ENCODE measurements around the gene KCNC1.

Gene KCNC1

DNA sequence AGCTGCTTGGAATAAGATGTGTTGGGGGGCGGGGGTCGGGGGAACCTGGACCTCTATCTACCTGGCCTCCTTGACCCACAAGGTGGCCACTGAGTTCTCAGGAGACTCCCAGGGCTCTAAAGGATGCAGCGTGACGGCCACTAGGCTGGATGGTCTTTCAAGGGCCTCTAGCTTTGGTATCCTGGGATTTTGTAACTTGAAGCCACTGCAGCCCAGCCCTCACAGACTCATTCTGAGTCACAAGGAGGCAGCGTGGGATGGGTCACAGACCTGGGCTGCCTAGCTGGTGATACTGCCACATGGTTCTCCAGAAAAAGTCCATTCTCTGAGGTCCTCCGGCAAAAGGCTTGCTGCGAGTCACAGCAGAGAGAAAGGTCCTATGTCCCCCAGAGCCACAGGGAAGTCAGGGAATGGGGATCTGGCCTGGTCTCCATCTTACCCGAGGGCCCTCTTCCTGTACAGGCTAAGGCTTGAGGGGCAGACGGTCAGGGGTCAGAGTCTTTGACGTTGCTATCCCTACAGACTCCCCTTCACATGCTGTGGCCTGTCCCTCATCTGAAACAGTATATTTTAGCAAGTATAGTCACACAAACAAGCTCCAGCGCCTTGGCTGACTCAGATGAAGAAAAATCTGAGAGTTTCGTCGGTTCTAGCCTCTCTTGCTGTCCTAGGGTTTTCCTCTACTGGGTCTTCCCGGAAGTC, 52.4 kb downstream of the KCNC1 start:
- Histone ChIP-seq H2AFZ (ENCODE audit: low read depth, low read length) (no peak overlapping the region), H3K9me3 (ENCODE audit: insufficient read depth, low read length) (no peaks in the 10 kb centered on the region), H3K4me1 (ENCODE audit: low read length) (no peaks in the 10 kb centered on the region), H3K4me2 (ENCODE audit: low read length) (no peak overlapping the region), H3K27me3 (ENCODE audit: low read depth, low read length) (no peaks in the 10 kb centered on the region), H3K27ac (ENCODE audit: low read length) (no peak overlapping the region), H3K36me3 (replicated peaks; ENCODE audit: low read depth, low read length) (no peaks in the 10 kb centered on the region), H3K4me3 (ENCODE audit: low read length) (no peak overlapping the region), H3K9ac (ENCODE audit: low read length) (no peak overlapping the region), H3K79me2 (ENCODE audit: low read length) (no peaks in the 10 kb centered on the region), H4K20me1 (ENCODE audit: insufficient read depth, low read length) (no peaks in the 10 kb centered on the region)
- no peak for TF ChIP-seq EZH2phosphoT487 (IDR thresholded peaks at IDR 0.05; ENCODE audit: low read depth)
- TF ChIP-seq, protein P1, sequence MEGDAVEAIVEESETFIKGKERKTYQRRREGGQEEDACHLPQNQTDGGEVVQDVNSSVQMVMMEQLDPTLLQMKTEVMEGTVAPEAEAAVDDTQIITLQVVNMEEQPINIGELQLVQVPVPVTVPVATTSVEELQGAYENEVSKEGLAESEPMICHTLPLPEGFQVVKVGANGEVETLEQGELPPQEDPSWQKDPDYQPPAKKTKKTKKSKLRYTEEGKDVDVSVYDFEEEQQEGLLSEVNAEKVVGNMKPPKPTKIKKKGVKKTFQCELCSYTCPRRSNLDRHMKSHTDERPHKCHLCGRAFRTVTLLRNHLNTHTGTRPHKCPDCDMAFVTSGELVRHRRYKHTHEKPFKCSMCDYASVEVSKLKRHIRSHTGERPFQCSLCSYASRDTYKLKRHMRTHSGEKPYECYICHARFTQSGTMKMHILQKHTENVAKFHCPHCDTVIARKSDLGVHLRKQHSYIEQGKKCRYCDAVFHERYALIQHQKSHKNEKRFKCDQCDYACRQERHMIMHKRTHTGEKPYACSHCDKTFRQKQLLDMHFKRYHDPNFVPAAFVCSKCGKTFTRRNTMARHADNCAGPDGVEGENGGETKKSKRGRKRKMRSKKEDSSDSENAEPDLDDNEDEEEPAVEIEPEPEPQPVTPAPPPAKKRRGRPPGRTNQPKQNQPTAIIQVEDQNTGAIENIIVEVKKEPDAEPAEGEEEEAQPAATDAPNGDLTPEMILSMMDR (IDR thresholded peaks at IDR 0.05; ENCODE audit: low read depth, low read length): no peak

DNA sequence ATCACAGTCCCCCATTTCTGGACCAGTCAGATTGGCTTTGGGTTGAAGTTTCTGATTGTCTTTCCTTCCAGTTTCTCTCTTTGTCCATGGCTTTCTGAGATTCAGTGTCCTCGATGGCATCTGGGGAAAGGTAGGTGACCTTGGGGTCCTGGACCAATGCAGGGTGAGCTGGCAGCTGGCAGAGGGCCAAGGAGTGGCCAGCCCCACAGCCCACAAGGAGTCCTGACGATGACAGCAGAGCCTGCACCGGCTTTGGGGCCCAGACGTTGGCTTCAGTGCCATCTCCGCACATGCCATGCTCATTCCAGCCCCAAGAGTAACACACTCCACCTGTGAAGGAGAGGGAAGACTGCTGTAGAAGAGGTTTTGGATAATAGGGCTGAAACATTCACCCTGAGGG, 53.5 kb downstream of the KCNC1 start:
- TF ChIP-seq EZH2phosphoT487 (IDR thresholded peaks at IDR 0.05; ENCODE audit: low read depth): no peak
- TF ChIP-seq, protein P1 (IDR thresholded peaks at IDR 0.05; ENCODE audit: low read depth, low read length): no peak
- H4K20me1 ChIP-seq (ENCODE audit: insufficient read depth, low read length): no peaks in the 10 kb centered on the region
- no peaks in the 10 kb centered on the region for H3K36me3 ChIP-seq (replicated peaks; ENCODE audit: low read depth, low read length)
- H3K4me3 ChIP-seq (ENCODE audit: low read length): no peak overlapping the region
- H3K79me2 ChIP-seq (ENCODE audit: low read length): no peaks in the 10 kb centered on the region
- no peaks in the 10 kb centered on the region for H3K27me3 ChIP-seq (ENCODE audit: low read depth, low read length)
- no peak overlapping the region for H2AFZ ChIP-seq (ENCODE audit: low read depth, low read length)
- H3K4me1 ChIP-seq (ENCODE audit: low read length): no peaks in the 10 kb centered on the region
- no peak overlapping the region for H3K4me2 ChIP-seq (ENCODE audit: low read length)
- no peak overlapping the region for H3K27ac ChIP-seq (ENCODE audit: low read length)
- H3K9me3 ChIP-seq (ENCODE audit: insufficient read depth, low read length): no peaks in the 10 kb centered on the region
- no peak overlapping the region for H3K9ac ChIP-seq (ENCODE audit: low read length)

DNA sequence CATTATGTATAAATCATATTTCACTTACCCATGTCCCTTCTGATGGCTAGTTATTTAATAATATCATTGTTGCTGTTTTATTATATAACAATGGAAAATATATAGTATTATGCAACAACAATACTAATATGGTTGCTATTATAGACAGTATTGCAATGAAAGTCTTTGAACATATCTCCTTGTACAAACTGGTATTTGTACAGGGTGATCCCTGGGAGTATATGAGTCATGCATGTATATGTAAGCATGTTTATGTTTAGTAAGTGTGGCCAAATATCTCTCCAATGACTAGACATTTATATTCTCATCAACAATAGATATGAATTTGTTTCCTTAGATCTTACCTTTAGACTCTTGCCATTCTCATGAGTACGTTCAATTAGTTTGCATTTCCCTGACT, 55.9 kb downstream of the KCNC1 start:
- Histone ChIP-seq H3K36me3 (replicated peaks; ENCODE audit: low read depth, low read length) (no peaks in the 10 kb centered on the region), H3K9ac (ENCODE audit: low read length) (no peak overlapping the region), H3K4me3 (ENCODE audit: low read length) (no peak overlapping the region), H3K4me1 (ENCODE audit: low read length) (no peaks in the 10 kb centered on the region), H3K27me3 (ENCODE audit: low read depth, low read length) (no peaks in the 10 kb centered on the region), H4K20me1 (ENCODE audit: insufficient read depth, low read length) (no peaks in the 10 kb centered on the region), H3K9me3 (ENCODE audit: insufficient read depth, low read length) (no peaks in the 10 kb centered on the region), H3K4me2 (ENCODE audit: low read length) (no peak overlapping the region), H2AFZ (ENCODE audit: low read depth, low read length) (no peak overlapping the region), H3K27ac (ENCODE audit: low read length) (no peak overlapping the region), H3K79me2 (ENCODE audit: low read length) (no peaks in the 10 kb centered on the region)
- no peak for TF ChIP-seq EZH2phosphoT487 (IDR thresholded peaks at IDR 0.05; ENCODE audit: low read depth)
- TF ChIP-seq, protein P1 (IDR thresholded peaks at IDR 0.05; ENCODE audit: low read depth, low read length): no peak

DNA sequence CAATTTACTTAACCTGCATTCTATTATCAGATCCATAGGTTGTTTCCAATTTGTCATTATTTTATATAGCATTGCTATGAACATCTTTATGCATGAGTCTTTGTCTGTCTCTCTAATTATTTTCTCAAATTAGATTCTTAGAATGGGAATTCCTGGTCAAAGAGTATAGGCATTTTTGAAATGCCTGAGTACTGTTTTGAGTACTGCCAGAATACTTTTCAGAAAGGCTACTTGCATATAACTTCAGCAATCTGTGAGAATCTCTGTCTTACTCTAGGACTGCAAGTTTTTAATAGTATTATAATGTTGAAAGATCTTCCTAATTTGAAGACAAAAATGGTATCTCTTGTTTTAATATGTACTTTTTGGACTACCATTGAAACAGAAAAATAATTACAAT, 56.6 kb downstream of the KCNC1 start:
- TF ChIP-seq, protein P1 (IDR thresholded peaks at IDR 0.05; ENCODE audit: low read depth, low read length): no peak
- TF ChIP-seq EZH2phosphoT487 (IDR thresholded peaks at IDR 0.05; ENCODE audit: low read depth): no peak
- Histone ChIP-seq H4K20me1 (ENCODE audit: insufficient read depth, low read length) (no peaks in the 10 kb centered on the region), H3K36me3 (replicated peaks; ENCODE audit: low read depth, low read length) (no peaks in the 10 kb centered on the region), H3K4me1 (ENCODE audit: low read length) (no peaks in the 10 kb centered on the region), H2AFZ (ENCODE audit: low read depth, low read length) (no peak overlapping the region), H3K9ac (ENCODE audit: low read length) (no peak overlapping the region), H3K79me2 (ENCODE audit: low read length) (no peaks in the 10 kb centered on the region), H3K9me3 (ENCODE audit: insufficient read depth, low read length) (no peaks in the 10 kb centered on the region), H3K27ac (ENCODE audit: low read length) (no peak overlapping the region), H3K27me3 (ENCODE audit: low read depth, low read length) (no peaks in the 10 kb centered on the region), H3K4me3 (ENCODE audit: low read length) (no peak overlapping the region), H3K4me2 (ENCODE audit: low read length) (no peak overlapping the region)
